ENCODE data around the gene DELE1.
A peak's percentile ranks its signal among the peaks of the same experiment; 100 is the strongest.

The DELE1 gene

DNA sequence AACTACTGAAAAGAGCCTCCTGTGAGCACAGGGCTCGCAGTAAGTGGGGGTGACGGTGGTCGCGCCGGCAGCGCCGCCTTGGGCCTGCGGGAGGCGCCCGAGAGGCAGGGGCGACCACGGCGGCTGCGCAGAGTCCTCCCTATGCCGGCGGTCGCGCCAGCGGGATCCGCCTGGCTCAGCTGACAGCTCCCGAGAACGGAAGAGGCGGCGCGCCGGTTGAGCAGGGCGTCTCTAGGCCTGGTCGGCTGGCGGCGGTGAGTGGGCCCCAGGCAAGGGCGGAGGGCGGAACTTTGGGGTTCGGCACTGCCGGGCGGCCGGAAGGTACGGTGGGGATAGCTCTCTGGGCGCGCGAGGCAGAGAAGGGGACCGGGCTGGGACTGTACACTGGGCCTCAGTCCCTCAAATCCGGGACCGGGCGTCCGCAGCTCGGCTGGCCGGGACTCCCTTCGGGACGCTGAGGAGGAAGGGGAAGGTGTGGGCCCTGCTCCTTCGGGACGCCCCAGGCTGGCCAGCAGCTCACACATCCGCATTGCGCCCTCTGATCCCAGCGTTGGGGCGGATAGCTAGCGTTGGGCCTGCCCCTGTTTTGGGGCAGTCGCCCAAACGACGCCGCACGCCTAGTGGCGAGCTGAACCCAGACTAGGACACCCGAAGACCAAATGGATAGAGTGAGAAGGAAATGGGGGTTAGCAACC, 45.4 kb downstream of the DELE1 start, which contains the start of gene RNF14:
Gene RNF14, plus strand, starts transcription at position 192 of the 695 bp plus-strand sequence. CDS start 4,484 bp downstream, outside the sequence.
- Mint-ChIP-seq H3K36me3 (peaks cover 2% of the 10 kb centered on the region), H3K9me3 (ENCODE audit: low read depth) (no peaks in the 10 kb centered on the region), H3K27me3 (no peaks in the 10 kb centered on the region), H3K4me1 (ENCODE audit: low read depth) (peaks cover 37% of the 10 kb centered on the region), H3K27ac (peak within 1 kb of the TSS; percentile 89), H3K4me3 (peak within 1 kb of the TSS; percentile 96)

DNA sequence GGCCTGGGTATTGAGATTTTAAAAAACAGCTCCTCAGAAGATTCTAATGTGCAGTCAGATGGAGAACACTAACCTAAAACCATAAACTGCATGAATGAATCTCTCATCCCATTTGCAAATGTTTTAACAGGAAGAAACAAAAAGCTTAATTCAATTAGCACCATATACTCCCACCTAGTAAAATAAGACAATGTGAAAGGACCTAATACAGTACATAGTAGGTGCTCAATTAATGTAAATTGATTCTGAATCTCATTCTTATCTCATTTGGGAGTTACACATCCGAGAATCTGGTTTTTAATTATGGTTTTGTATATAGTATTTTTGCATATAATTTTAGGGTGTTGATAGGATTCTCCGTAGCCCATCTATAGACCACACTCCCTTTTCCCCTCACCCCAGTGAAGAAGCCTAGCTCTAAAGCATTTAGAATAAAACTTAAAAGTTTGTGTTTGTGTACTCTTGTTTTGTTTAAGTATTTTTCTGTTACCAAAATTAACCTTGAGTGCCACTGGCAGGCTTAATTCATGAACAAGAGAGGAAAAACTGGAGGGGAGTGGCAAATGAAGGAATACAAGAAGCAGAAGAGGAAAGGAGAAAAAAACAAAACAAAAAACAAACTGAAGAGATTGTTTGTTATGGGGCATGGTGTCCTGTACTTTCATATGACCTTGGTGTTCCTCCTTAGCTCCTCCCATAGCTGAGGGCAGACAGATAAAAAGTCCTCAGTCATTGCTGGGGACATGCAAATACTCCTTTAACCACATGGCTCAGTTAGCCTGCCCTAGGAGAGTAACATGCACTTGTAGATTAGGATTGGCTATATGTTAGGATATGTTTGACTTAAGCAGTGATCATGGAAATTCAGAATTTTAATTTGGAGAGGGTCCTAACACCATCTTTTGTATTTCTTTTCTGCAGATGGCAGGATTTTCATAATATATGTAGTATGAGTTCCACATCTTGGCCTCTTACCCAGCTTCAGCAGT, 46.4 kb downstream of the DELE1 start:
- peaks cover 4% of the 10 kb centered on the region for H3K36me3 Mint-ChIP-seq
- peak overlapping the region; percentile 89 for H3K27ac Mint-ChIP-seq
- peaks cover 48% of the 10 kb centered on the region for H3K4me1 Mint-ChIP-seq (ENCODE audit: low read depth)
- no peaks in the 10 kb centered on the region for H3K27me3 Mint-ChIP-seq
- H3K4me3 Mint-ChIP-seq: peak overlapping the region; percentile 96
- no peaks in the 10 kb centered on the region for H3K9me3 Mint-ChIP-seq (ENCODE audit: low read depth)

DNA sequence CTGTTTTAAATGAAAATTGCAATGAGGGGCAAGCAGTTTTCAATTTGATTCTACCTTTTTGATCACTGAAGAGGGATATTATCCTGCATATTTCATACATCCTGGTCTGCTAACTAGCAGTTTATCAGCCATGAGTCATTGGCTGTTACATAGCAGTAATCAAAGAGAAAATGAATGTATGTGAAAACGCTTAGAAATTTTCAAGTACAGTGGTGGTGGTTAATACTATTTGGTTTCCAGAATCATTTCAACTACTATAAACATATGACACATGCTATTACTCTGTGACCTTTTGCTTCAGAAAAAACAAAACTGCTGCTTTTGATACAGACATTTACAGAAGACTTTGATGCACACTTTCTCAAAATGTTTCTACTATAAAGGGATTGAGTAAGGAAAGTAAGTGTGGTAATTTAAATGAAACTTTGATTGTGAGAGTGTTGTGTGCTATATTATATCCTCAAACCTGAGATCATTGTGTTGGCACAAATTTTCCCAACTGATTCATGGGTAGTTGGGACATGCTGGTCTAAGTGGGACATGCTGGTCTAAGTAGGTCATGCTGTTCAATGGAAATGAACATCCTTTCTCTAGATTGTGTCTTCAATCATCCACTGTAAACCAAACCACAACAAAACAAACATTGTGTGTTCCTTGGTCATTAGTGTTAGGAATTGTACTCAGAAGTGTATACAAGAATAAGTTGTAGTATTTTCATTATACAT, 50.4 kb downstream of the DELE1 start:
- peak overlapping the region; percentile 67 for H3K4me3 Mint-ChIP-seq
- H3K4me1 Mint-ChIP-seq (ENCODE audit: low read depth): peaks cover 44% of the 10 kb centered on the region
- no peaks in the 10 kb centered on the region for H3K9me3 Mint-ChIP-seq (ENCODE audit: low read depth)
- peak overlapping the region; percentile 90 for H3K27ac Mint-ChIP-seq
- peaks cover 10% of the 10 kb centered on the region for H3K36me3 Mint-ChIP-seq
- no peaks in the 10 kb centered on the region for H3K27me3 Mint-ChIP-seq

DNA sequence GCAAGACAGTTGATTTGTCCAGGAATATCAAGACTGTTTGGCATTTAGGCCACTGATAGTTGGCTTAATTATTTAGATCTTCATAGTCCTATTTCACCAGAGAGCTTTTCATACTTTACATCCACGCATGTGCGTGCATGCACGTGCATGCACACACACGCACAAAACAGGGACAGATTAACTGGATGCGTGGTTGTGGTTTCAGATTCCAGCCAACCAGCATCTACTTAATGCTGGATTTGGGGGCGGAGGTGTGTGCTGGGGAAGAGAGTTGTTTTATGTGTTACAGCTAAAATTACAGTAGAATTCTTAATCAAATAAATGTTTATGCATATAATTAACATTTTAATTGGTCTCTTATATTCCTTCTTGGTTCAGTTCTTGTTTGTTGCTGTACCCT, 52.5 kb downstream of the DELE1 start:
- Mint-ChIP-seq H3K27me3 (no peaks in the 10 kb centered on the region), H3K36me3 (peaks cover 15% of the 10 kb centered on the region), H3K4me3 (no peak overlapping the region), H3K9me3 (ENCODE audit: low read depth) (no peaks in the 10 kb centered on the region), H3K4me1 (ENCODE audit: low read depth) (peaks cover 28% of the 10 kb centered on the region), H3K27ac (no peak overlapping the region)

DNA sequence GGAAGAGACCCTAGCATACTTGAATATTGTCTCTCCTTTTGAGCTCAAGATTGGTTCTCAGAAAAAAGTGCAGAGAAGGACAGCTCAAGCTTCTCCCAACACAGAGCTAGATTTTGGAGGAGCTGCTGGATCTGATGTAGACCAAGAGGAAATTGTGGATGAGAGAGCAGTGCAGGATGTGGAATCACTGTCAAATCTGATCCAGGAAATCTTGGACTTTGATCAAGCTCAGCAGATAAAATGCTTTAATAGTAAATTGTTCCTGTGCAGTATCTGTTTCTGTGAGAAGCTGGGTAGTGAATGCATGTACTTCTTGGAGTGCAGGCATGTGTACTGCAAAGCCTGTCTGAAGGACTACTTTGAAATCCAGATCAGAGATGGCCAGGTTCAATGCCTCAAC, 54.7 kb downstream of the DELE1 start:
- no peak overlapping the region for H3K27ac Mint-ChIP-seq
- peaks cover 15% of the 10 kb centered on the region for H3K36me3 Mint-ChIP-seq
- H3K4me3 Mint-ChIP-seq: no peak overlapping the region
- no peaks in the 10 kb centered on the region for H3K9me3 Mint-ChIP-seq (ENCODE audit: low read depth)
- H3K27me3 Mint-ChIP-seq: no peaks in the 10 kb centered on the region
- H3K4me1 Mint-ChIP-seq (ENCODE audit: low read depth): peaks cover 22% of the 10 kb centered on the region

DNA sequence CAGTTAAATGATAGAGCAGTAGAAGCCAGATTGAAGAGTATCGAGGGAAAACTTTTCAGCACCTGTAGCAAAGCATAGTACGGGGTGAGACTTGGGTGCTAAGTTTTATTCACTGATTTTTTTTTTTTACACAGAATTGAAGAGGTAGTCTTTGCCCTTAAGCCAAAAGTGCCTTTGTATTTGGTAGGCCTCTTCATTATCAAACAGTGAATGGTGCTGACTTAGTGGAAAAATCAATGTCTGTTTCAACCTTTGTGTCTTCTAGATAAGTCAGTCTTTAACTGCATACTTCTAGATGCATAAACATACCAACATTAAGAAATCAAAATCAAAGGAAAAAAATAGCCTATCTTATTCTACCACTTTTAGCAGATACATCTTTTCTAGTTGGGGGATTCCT, 59.0 kb downstream of the DELE1 start:
- H3K27me3 Mint-ChIP-seq: no peaks in the 10 kb centered on the region
- peaks cover 7% of the 10 kb centered on the region for H3K36me3 Mint-ChIP-seq
- no peaks in the 10 kb centered on the region for H3K4me1 Mint-ChIP-seq (ENCODE audit: low read depth)
- no peak overlapping the region for H3K4me3 Mint-ChIP-seq
- H3K9me3 Mint-ChIP-seq (ENCODE audit: low read depth): no peaks in the 10 kb centered on the region
- no peak overlapping the region for H3K27ac Mint-ChIP-seq

DNA sequence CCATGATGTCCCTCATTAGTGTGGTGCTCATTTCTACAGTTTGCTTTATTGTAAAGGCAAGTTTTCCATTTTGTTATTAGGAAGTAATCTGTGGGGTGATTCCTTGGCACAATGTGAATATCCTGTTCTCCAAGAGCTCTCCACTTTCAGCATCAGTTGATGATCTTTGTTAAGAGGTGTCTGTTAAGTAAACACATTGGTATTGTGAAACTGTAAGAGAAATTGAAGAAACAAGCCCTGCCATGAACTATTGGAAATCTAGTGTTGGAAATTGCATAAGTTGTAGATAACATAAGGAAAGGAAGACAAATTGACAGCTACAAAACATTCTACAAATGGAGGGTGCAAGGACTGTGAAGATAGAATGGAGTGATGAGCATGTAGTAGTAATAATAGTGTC, 62.4 kb downstream of the DELE1 start:
- Mint-ChIP-seq H3K27ac (no peak overlapping the region), H3K9me3 (ENCODE audit: low read depth) (no peaks in the 10 kb centered on the region), H3K27me3 (no peaks in the 10 kb centered on the region), H3K4me1 (ENCODE audit: low read depth) (no peaks in the 10 kb centered on the region), H3K36me3 (peaks cover 7% of the 10 kb centered on the region), H3K4me3 (no peak overlapping the region)

DNA sequence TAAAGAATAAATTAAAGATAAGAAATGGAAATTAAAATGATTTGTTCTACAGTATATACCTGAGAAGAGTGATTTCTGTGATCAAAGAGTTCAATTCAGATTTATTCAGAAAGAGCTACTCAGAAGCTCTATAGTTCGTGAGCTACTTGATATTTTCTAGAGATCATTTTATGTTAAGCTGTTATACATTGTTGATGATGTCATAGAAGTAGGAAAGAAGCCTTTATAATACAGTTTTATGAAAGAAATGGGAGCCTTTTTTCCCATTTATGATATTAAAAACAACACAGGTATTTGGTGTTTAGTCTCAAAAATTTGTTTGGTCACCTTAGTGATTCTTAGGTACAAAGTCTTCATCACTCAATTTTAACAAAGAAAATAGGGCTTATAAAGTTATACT, 66.0 kb downstream of the DELE1 start:
- Mint-ChIP-seq H3K27ac (no peak overlapping the region), H3K9me3 (ENCODE audit: low read depth) (no peaks in the 10 kb centered on the region), H3K4me3 (no peak overlapping the region), H3K27me3 (no peaks in the 10 kb centered on the region), H3K36me3 (peaks cover 11% of the 10 kb centered on the region), H3K4me1 (ENCODE audit: low read depth) (peaks cover 6% of the 10 kb centered on the region)

Measured in activated naive CD8-positive, alpha-beta T cell (primary cell).